GM23248 (cell line): ENCODE results near the gene AHI1.

ENCODE experiments used
- EZH2 ChIP-seq: fragments of 200-600 bp; sonication (generic); IDR thresholded peaks from 2 replicates; pipeline ENCODE4 v1.6.1; 2018; ENCODE audit warnings: antibody characterized with exemption, mild to moderate bottlenecking; ENCODE audit not compliant: insufficient read depth, poor library complexity, severe bottlenecking
- EZH2phosphoT487 ChIP-seq: fragments of 200-600 bp; sonication (generic); IDR thresholded peaks from 2 replicates; pipeline ENCODE4 v1.6.1; 2018; ENCODE audit warnings: antibody characterized with exemption, moderate library complexity, mild to moderate bottlenecking, low read depth; ENCODE audit not compliant: insufficient read depth

- TF ChIP-seq EZH2 (no peak), EZH2phosphoT487 (no peak)
These were observed 167.4 kb downstream of the AHI1 start for GRCh38 chr6:135329851-135330803.
